Activated T-helper 9 cell treated with anti-CD3 and anti-CD28 coated beads, Interleukin-2, amount 50 U/mL, for 16 hours (primary cell): ENCODE data around the gene PROK2.

Experiments used
- DNase-seq: peaks from one replicate; pipeline ENCODE4 v3.0.0-alpha.2; 2020; ENCODE audit warnings: low read depth

Gene PROK2

GRCh38 chr3:71786551-71786950 is 1.6 kb upstream of the PROK2 start:
- DNase-seq = no peak

- no peak for DNase-seq
These were observed 1.2 kb upstream of the PROK2 start for GRCh38 chr3:71786217-71786549.

- no peak for DNase-seq
These were observed 726 bp upstream of the PROK2 start for GRCh38 chr3:71785532-71786216.

GRCh38 chr3:71784201-71784913 is 591 bp downstream of the PROK2 start:
- DNase-seq = no peak

- no peak for DNase-seq
These were observed 1.8 kb downstream of the PROK2 start for GRCh38 chr3:71783152-71783551.

GRCh38 chr3:71780430-71780829 is 4.5 kb downstream of the PROK2 start:
- no peak for DNase-seq

GRCh38 chr3:71779674-71780377 is 5.1 kb downstream of the PROK2 start:
- DNase-seq = no peak

GRCh38 chr3:71778353-71778752 is 6.6 kb downstream of the PROK2 start:
- DNase-seq = no peak

- DNase-seq = no peak
These were observed 8.4 kb downstream of the PROK2 start for GRCh38 chr3:71776538-71776937.

- DNase-seq = no peak
These were observed 13.1 kb downstream of the PROK2 start for GRCh38 chr3:71771884-71772283.

- no peak for DNase-seq
These were observed 13.8 kb downstream of the PROK2 start for GRCh38 chr3:71771126-71771525.

- DNase-seq = no peak
These were observed 21.5 kb downstream of the PROK2 start for GRCh38 chr3:71763426-71763825.

- no peak for DNase-seq
These were observed 24.8 kb downstream of the PROK2 start for GRCh38 chr3:71760140-71760539.

GRCh38 chr3:71759401-71759800 is 25.5 kb downstream of the PROK2 start:
- no peak for DNase-seq

GRCh38 chr3:71758091-71758490 is 26.9 kb downstream of the PROK2 start:
- DNase-seq = no peak

- DNase-seq = no peak
These were observed 30.2 kb downstream of the PROK2 start for GRCh38 chr3:71754610-71755253.

GRCh38 chr3:71753701-71754609 is 31.0 kb downstream of the PROK2 start, which contains the start of gene GPR27:
Gene GPR27, plus strand, starts transcription at chr3:71753855. Its CDS starts 195 bp downstream, at chr3:71754050.
- DNase-seq = no peak

GRCh38 chr3:71752831-71753700 is 31.9 kb downstream of the PROK2 start:
- DNase-seq = no peak

GRCh38 chr3:71751602-71752001 is 33.3 kb downstream of the PROK2 start:
- no peak for DNase-seq

- no peak for DNase-seq
These were observed 40.2 kb downstream of the PROK2 start for GRCh38 chr3:71744738-71745137.

- no peak for DNase-seq
These were observed 42.3 kb downstream of the PROK2 start for GRCh38 chr3:71742621-71743020.
